CMK (cell line): ENCODE data around the gene RBCK1.
A peak's percentile ranks its signal among the peaks of the same experiment; 100 is the strongest.
"Not testable (repeated sequence)": the region's sequence is repeated elsewhere in the genome, so short reads cannot be mapped to it uniquely, and the experiment has no call there.

Experiments
- DNase-seq: peaks from one replicate; pipeline ENCODE4 v3.0.0-alpha.2; 2010; ENCODE audit warnings: low read depth

Gene RBCK1

GRCh38 chr20:407953-408842 lies at the start of gene RBCK1:
TSS of gene RBCK1 (plus strand) at chr20:408299. CDS start at chr20:408758, 459 bp downstream.
- DNase-seq: peak; percentile 74

GRCh38 chr20:358891-359555 lies 49.1 kb upstream of the RBCK1 start:
- no peak for DNase-seq

- DNase-seq: no peak
These were observed 46.5 kb upstream of the RBCK1 start for GRCh38 chr20:361561-361960.

GRCh38 chr20:362271-363254 lies 45.5 kb upstream of the RBCK1 start:
- DNase-seq: no peak

GRCh38 chr20:363319-364078 lies 44.6 kb upstream of the RBCK1 start:
- DNase-seq: no peak

GRCh38 chr20:364905-365794 lies 42.9 kb upstream of the RBCK1 start:
- DNase-seq: no peak

- no peak for DNase-seq
These were observed 41.9 kb upstream of the RBCK1 start for GRCh38 chr20:366041-366718.

- DNase-seq: no peak
These were observed 41.2 kb upstream of the RBCK1 start for GRCh38 chr20:366719-367485.

- DNase-seq: no peak
These were observed 40.6 kb upstream of the RBCK1 start for GRCh38 chr20:367486-367887.

- no peak for DNase-seq
These were observed 39.2 kb upstream of the RBCK1 start for GRCh38 chr20:368915-369314.

- no peak for DNase-seq
These were observed 37.9 kb upstream of the RBCK1 start for GRCh38 chr20:370151-370600.

- DNase-seq: no peak
These were observed 36.9 kb upstream of the RBCK1 start for GRCh38 chr20:370977-371754.

GRCh38 chr20:371755-372542 lies 36.1 kb upstream of the RBCK1 start:
- DNase-seq: peak; percentile 92

GRCh38 chr20:372543-373082 lies 35.5 kb upstream of the RBCK1 start:
- not testable (repeated sequence) for DNase-seq

- peak; percentile 85 for DNase-seq
These were observed 34.8 kb upstream of the RBCK1 start for GRCh38 chr20:373171-373890.

GRCh38 chr20:375265-375889 lies 32.7 kb upstream of the RBCK1 start:
- DNase-seq: no peak
